ENCODE data around the gene MYDGF.
A peak's percentile ranks its signal among the peaks of the same experiment; 100 is the strongest.

- TF ChIP-seq CTCF (IDR thresholded peaks at IDR 0.05; ENCODE audit: insufficient read depth, low read length) = no peak
- TF ChIP-seq POLR2AphosphoS5 (IDR thresholded peaks at IDR 0.05; ENCODE audit: low read depth) = peak; percentile 5; the same call in 1 of the 2 replicates
- TF ChIP-seq REST (IDR thresholded peaks at IDR 0.05; ENCODE audit: insufficient replicate concordance, low read depth) = no peak
Observed at GRCh38 chr19:4657835-4658234, 12.3 kb downstream of the MYDGF start.
